Dermis microvascular lymphatic vessel endothelial cell (primary cell): ENCODE measurements around the gene TFF3. TPM values are rescaled to one million over a fixed set of nuclear protein-coding genes. Genes with fewer than 3 reads are reported as not detected.
A peak's percentile ranks its signal among the peaks of the same experiment; 100 is the strongest.

Experiments
- DNase-seq, 2 donors: peaks; one replicate each; pipeline versions ENCODE4 v3.0.0 to v3.0.0-alpha.2; 2010; ENCODE audit warnings: low read depth in 2 of 2
- total RNA-seq: library from RNA; depleted of rRNA; stranded (reverse); fragments of >200 nt; gene quantifications from 2 replicates; pipeline ENCODE4 v1.2.1, GENCODE V29; 2014

TFF3 gene
- total RNA-seq, 1 donor from 2014 or later, result 204 TPM

- DNase-seq, result no peak
These were observed 5.6 kb upstream of the TFF3 start for GRCh38 chr21:42320791-42321190.

DNA sequence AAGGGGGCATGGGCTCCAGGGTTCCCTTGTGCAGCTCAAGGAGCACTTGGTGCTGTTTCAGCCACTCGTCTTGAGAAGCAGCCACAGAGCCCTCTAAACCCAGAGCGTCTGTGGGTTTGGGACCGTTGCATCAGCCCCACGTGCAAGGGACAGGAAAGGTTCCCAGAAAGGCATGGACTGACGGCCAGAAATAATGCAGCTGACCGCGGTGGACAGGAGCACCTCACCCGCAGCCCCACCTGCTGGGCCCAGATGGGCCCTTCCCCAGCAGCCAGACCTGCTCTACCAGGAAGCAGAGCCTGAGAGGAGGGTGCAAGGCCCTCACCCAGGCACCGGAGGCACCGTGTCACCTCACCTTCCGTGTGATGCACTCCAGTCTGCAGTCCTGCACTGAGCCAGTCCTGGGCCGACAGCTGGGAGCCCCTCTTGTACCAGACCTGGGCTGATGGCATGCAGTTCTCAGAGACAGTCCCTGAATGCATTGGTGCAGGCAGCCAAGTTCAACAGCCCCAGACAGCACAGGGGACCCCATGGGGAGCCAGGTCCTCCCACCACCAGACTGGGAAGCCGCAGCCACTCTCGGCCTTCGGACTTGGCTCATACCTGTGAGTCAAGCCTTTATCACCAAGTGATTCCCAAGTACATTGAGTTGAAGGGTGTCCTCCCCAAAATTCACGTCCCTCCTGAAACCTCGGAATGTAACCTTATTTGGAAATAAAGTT lies 4.8 kb upstream of the TFF3 start:
- no peak for DNase-seq

GRCh38 chr21:42319376-42319775 lies 4.2 kb upstream of the TFF3 start:
- DNase-seq, result peak in 1 of 2 donors; percentile 40

DNA sequence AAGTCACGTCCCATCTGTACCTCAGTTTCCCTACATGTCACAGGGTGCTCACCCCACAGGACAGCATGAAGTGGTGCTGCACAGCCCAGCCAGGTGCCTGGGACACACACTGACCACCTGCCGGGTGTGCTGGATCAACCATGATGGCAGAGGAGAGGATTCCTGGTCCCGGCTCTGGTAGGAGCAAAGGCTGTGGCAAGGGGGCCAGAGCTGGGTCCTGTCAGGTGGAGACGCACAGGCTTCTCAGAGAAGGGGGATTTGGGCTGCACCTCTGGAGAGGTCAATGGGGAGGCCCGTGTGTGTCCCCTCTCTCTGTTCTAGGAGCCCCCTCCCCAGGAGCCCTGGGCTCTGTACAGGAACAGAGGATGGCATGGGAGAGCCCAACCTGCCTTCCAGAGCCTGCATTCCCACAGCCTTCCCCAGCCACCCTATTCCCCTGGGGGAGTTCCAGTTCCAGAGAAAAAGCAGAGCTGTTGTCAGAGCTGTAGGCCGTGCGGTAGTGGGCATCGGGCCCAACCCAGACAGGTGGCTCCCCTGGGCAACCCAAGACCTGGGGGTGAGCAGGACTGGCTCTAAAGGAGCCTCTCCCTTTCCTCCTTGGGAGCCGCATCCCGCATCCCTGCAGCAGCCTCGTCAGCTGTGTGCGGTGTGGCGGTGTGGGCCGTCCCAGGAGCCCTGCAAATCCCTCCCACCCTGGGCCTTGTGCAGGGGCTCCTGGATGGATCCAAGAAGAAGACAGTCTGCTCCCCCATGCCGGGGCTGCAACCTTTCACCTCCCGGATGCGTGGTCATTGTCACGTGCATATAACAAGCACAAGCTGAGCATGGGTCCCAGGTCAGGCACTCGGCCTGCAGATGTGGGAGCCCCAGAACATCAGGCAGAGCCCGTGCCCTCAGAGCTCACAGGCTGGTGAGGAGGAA lies 2.9 kb upstream of the TFF3 start:
- DNase-seq, result no peak

- DNase-seq, result no peak
These were observed 2.1 kb upstream of the TFF3 start for GRCh38 chr21:42317341-42317741.

DNA sequence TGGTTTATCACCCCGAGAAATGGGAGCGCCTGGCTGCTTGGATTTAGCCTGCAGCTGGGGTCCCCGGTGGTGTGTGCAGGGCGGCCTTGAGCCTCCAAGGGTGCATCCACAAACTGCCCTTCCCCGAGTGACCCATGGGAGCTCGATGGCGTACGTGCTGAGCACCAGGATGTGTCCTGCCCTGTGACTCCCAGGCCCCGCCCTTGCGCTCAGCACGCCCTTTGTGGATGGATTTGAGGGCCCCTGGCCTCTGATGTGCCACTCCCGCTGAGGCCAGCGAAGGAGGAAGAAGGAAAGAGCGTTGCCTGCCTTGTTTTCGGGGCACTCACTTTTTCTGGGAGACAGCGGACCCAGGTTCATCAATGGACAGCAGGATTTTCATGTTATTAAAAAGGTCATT lies 1.7 kb upstream of the TFF3 start:
- no peak for DNase-seq

GRCh38 chr21:42314616-42315295 lies 453 bp downstream of the TFF3 start:
- DNase-seq, result no peak

DNA sequence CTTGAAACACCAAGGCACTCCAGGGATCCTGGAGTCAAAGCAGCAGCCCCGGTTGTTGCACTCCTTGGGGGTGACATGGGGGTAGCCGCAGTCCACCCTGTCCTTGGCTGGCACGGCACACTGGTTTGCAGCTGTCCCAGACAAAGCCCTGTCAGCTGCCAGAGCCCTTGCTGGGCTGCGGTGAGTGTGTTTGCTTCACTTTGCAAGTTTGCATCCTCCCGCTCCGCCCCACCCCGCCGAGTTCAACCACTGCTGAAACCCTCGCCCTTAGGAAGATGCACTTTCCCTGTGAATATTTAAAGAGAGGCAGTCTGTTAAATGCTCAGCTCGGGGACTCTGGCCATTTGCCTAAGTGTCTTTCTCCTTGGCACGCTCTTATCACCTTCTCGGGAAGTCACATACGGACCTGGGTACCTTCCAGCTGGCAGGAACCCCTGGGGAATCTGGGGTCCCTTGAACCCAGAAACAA lies 1.7 kb downstream of the TFF3 start:
- DNase-seq, result peak in 1 of 2 donors; percentile 23

DNA sequence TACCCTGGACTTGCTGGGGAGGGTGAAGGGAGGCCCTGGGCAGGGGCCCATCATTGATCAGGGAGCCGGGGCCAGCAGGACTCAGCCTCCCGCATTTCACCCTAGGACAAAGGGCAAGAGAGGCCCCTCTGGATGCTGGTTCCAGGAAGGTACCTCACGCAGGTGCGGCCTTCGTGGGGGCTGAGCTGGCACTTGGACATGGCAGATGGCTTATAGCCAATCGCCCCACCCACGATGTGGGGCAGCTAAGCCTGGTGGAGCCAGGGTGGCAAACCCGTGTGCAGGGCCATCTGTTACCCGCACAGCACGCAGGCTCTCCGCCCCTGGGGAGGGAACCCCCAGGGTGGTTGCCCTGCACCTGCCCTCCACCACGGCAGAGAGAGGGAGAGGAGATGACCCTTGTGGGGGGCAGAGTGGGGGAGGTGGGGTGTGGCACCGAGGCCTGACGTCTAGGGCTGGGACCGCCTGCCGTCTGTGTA lies 2.5 kb downstream of the TFF3 start:
- DNase-seq, result no peak

- DNase-seq, result no peak
These were observed 3.2 kb downstream of the TFF3 start for GRCh38 chr21:42311816-42312625.

GRCh38 chr21:42311160-42311559 lies 4.0 kb downstream of the TFF3 start:
- no peak for DNase-seq

GRCh38 chr21:42310411-42311001 lies 4.7 kb downstream of the TFF3 start:
- no peak for DNase-seq

- DNase-seq, result peak in 1 of 2 donors; percentile 56
These were observed 5.4 kb downstream of the TFF3 start for GRCh38 chr21:42309753-42310213.

DNA sequence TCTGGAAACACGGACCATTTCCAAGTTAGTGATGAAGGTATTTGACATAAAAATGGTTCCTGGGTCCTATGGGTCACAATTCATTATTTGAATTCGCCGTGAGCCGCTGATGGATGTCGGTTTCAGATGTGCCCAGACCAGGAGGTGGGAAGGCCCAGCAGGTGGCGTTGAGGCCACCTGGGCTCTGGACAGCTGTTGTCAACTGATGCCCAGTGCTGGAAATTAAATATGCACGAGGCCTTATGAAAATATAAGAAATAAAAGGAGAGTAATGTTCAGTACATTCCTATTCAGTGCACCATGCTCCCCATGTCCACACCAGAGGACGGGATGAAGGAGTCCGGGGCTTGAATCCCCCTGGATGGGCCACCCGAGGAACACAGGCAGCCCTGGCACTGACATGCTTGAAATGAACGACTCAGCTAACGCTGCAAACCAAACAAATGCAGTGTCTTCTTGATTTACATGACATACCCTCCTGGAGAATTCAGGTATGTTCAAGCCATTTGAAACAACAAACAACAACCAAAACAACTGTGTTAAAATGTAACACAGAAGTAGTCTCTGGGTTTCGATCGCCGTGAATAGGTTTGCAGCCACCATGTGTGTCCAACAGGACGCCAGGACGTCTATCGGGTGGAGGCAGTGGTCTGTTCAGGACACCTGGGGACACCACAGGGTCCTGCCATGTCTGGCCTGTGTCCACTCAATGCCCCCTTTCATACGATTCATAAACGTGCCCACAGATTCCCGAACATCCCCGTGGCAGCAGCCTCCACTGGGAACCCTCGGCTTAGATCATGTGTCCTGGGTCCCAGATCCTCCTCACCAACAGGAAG lies 6.1 kb downstream of the TFF3 start:
- DNase-seq, result no peak

DNA sequence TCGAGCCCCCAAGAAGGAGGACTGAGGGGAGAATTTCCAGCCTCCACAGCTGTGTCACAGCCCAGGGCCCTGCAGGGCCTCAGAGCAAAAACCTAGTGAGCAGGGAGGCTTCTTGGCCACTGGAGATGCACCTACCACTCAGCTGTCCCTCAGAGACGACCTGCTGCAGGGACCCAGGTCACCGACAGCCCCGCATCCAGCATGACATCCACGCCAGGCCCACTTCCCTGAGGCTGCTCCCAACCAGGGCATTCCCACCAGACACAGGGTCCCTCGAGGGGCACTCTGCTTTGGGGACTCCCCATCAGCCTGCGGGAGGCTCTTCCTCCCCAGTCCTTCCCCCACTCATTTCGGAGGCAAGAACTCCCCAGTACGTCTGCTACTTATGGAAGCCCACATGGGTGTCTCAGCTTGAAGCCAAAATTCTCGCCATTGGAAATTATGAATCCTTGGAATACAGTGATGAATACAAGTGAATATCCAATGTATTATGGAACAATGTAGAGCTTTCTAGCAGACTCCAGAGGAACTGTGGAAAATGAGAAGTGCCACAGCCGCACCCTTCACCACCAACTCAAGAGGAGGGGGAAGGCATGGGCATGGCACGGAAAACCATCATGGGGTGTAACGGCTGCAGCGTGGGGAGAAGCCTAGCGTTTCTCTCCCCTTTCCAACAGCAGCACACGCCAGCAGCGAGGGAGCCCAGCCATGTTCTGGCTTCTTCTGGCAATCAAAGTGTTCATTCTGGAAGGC lies 6.9 kb downstream of the TFF3 start:
- DNase-seq, result no peak

DNA sequence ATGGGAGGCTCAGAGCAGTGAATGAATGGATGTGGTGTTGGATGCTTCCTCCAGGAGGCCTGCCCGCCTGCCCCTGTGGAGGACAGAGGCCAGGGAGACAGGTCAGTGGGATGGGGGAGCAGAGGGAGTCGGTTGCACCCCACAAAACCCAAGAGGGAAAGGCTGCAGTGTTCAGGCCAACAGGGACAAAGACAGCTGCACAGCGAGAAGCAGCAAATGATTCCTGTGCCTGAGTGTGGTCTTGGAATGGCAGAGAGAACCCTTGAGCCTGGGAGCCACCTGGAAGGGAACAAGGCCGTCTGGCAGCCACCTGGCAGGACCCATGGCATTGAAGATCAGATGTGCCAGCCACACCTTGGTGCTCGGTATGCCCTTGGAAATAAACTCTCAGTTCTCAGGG lies 8.1 kb downstream of the TFF3 start:
- DNase-seq, result no peak

GRCh38 chr21:42306366-42307035 lies 8.7 kb downstream of the TFF3 start:
- DNase-seq, result no peak

DNA sequence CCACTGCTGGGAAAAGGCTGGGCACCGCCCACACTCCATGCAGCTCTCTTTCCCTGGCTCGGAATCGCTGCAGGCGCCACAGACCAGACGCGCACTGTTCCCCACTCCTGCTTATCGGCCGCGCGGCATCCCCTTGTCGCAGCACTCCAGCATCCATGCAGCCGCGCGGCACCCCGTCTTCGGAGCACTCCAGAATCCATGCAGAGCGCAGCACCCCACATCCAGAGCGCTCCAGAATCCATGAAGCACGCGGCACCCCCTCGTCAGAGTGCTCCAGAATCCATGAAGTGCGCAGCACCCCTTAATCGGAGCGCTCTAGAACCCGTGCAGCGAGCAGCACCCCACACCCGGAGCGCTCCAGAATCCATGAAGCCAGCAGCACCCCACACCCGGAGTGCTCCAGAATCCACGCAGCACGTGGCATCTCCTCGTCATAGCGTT lies 9.5 kb downstream of the TFF3 start:
- no peak for DNase-seq
